Measurements from ENCODE around the gene SH3BP1. TPM values are rescaled to one million over a fixed set of nuclear protein-coding genes. Genes with fewer than 3 reads are reported as not detected.

Gene SH3BP1
- total RNA-seq, 4 donors from 2014 or later = 7.4 to 26.2 (median 14.2) TPM

DNA sequence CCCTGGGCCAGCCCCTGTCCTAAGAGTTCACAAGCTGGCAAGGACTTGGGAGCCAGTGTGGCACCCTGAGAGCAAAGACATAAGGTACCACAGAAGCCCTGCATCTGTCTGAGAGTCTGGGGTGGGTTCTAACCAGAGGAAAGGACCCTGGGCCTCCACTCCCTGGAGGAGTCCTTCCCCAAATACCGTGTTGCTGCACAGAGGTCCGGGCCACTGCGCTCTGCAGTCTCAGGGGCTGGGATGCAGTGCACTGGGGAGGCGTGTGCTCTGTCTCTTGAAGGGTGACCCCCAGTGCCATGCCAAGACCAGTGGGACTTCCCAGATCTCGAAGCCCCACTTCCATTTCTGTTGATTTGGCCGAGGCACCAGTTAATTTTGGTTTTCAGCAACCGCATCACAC, 4.3 kb upstream of the SH3BP1 start:
- Histone ChIP-seq H3K36me3 (no peaks in the 10 kb centered on the region), H3K27me3 (no peaks in the 10 kb centered on the region), H3K4me3 (no peak overlapping the region), H3K27ac (peak overlapping the region; percentile 80 to 89), H3K4me1 (peaks cover 7 to 24% of the 10 kb centered on the region in 2 donors), H3K9me3 (no peaks in the 10 kb centered on the region)
- no peak for DNase-seq
- TF ChIP-seq, protein P1, sequence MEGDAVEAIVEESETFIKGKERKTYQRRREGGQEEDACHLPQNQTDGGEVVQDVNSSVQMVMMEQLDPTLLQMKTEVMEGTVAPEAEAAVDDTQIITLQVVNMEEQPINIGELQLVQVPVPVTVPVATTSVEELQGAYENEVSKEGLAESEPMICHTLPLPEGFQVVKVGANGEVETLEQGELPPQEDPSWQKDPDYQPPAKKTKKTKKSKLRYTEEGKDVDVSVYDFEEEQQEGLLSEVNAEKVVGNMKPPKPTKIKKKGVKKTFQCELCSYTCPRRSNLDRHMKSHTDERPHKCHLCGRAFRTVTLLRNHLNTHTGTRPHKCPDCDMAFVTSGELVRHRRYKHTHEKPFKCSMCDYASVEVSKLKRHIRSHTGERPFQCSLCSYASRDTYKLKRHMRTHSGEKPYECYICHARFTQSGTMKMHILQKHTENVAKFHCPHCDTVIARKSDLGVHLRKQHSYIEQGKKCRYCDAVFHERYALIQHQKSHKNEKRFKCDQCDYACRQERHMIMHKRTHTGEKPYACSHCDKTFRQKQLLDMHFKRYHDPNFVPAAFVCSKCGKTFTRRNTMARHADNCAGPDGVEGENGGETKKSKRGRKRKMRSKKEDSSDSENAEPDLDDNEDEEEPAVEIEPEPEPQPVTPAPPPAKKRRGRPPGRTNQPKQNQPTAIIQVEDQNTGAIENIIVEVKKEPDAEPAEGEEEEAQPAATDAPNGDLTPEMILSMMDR (IDR thresholded peaks at IDR 0.05) = no peak
- no peak for TF ChIP-seq POLR2A (IDR thresholded peaks at IDR 0.05)
- intact Hi-C loops (cut with DNase I; ENCODE audit: low total_unique reads) = no loop called here

DNA sequence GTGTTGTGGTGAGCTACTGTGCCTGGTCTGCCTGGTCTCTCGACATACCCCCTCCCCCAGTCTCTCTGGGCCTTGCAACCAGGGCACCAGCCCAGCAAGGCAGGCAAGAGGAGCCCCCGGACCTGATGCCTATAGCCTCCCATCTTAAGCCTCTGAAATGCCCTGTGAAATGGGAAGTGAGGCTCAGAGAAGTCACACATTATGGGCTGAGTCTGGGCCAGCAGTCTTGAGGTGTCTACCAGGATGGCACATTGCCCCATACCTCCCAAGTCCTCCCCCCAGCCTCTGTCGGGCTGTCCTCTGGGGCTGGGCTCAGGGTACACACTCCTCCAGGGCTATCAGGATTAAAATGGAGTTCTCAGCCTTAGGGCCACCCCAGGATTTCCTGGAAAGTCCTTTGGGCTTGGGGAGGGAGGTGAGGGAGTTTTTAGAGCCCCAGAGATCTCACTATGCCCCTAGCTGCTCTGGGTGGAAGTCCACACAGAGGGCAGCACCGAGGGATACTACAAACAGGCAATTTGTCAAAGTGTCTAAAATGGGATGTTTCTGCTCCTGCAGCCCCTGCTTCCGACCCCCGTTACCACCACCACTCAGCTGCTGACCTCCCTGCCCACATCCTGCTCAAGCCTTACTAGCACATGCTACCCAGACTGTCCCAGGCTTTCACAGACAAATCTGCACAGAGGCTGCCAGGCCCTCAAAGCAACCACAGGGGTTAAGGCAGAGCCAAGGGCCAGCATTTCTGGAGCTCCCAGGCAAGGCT, 3.1 kb upstream of the SH3BP1 start:
- Histone ChIP-seq H3K9me3 (no peaks in the 10 kb centered on the region), H3K4me3 (no peak overlapping the region), H3K27ac (peak overlapping the region in 1 of 2 donors; percentile 44), H3K36me3 (no peaks in the 10 kb centered on the region), H3K4me1 (peaks cover 7 to 24% of the 10 kb centered on the region in 2 donors), H3K27me3 (no peaks in the 10 kb centered on the region)
- no peak for DNase-seq
- intact Hi-C loops (cut with DNase I; ENCODE audit: low total_unique reads) = no loop called here
- TF ChIP-seq, protein P1 (IDR thresholded peaks at IDR 0.05) = no peak
- no peak for TF ChIP-seq POLR2A (IDR thresholded peaks at IDR 0.05)

DNA sequence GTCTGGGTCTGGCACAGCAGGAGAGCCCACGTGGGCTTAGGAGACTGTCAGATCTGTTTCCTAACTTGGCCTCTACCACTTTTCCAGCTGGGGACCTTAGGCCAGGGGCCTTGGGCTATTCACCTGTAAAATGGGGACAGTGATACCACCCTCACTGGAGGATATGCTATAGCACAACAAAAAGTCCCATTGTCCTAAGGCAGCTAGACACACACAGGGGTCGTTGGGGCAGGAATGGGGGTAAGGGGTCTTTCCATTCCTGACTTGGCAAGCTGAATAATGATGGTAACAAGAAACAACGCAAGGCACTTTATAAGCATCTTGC, 2.6 kb upstream of the SH3BP1 start:
- intact Hi-C loops (cut with DNase I; ENCODE audit: low total_unique reads) = no loop called here
- no peak for DNase-seq
- H3K4me3 ChIP-seq = no peak overlapping the region
- peaks cover 7 to 24% of the 10 kb centered on the region in 2 donors for H3K4me1 ChIP-seq
- no peaks in the 10 kb centered on the region for H3K27me3 ChIP-seq
- TF ChIP-seq POLR2A (IDR thresholded peaks at IDR 0.05) = no peak
- TF ChIP-seq, protein P1 (IDR thresholded peaks at IDR 0.05) = no peak
- H3K9me3 ChIP-seq = no peaks in the 10 kb centered on the region
- H3K27ac ChIP-seq = peak overlapping the region in 1 of 2 donors; percentile 44
- H3K36me3 ChIP-seq = no peaks in the 10 kb centered on the region

DNA sequence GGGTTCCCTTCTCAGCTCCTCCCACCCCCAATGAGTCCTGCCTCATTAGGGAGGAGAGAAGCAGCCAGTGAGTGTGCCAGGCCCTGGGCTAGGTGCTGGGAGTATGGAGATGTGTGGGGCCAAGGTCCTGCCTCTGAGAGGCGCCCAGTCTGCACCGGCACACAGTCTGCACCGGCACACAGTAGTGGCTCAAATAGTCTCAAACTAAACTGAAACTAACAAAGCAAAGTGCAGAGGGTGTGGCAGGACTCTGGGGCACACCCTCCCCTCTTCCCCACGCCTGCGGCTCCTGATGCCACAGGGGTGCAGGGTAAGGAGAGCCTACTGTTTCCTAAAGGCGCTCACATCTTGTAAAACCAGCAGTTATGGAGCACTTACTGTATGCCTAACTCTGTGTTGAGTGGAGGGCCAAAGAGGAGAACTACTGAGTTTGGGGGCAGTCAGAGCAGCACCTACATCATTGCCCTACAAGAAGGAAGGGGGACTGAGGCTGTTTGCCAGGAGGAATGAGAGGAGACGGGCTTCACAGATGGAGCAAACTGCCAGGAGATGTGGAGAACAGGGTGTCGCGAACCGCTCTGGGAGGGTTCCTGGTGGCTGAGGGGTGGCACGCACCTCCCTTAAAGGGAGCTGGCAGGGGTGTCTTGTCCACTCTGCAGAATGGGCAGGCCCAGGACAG, 939 bp upstream of the SH3BP1 start:
- Histone ChIP-seq H3K27ac (peak overlapping the region in 1 of 2 donors; percentile 89), H3K9me3 (no peaks in the 10 kb centered on the region), H3K27me3 (no peaks in the 10 kb centered on the region), H3K36me3 (no peaks in the 10 kb centered on the region), H3K4me3 (peak overlapping the region in 1 of 2 donors; percentile 63), H3K4me1 (peaks cover 7 to 23% of the 10 kb centered on the region in 2 donors)
- no peak for DNase-seq
- TF ChIP-seq, protein P1 (IDR thresholded peaks at IDR 0.05) = no peak
- TF ChIP-seq POLR2A (IDR thresholded peaks at IDR 0.05) = no peak
- intact Hi-C loops (cut with DNase I; ENCODE audit: low total_unique reads) = no loop called here

Data from uterus (tissue), 4 donors.